HCT116 (cell line): ENCODE results near the gene PLEKHO2. TPM values are rescaled to one million over a fixed set of nuclear protein-coding genes. Genes with fewer than 3 reads are reported as not detected.

Source experiments
- ATAC-seq: fragments of 200-7000 bp; cut with Tn5 transposase; 2 replicates; pipeline ENCODE4 v1.9.1; 2020; ENCODE audit warnings: mild to moderate bottlenecking, moderate library complexity
- BruUV-seq: library from RNA; stranded (reverse); fragments of 400-500 nt; replicated peaks from 2 replicates; lab custom pipeline; 2021; lab: Mats Ljungman, UMichigan
- CTCF ChIA-PET: fragments of 300-600 bp; sonication (Branson Sonifier 250); formaldehyde crosslinking; loops from one replicate; lab custom pipeline; 2021; ENCODE audit warnings: antibody characterized with exemption; lab: Charles Lee
- POLR2A ChIA-PET: fragments of 300-600, 350-600 bp; sonication (Branson Sonifier 250); formaldehyde crosslinking; loops from one replicate; lab custom pipeline; 2021; ENCODE audit warnings: antibody characterized with exemption; lab: Charles Lee
- RAD21 ChIA-PET, 2 experiments: fragments of 300-600 bp; sonication (Branson Sonifier 250); formaldehyde crosslinking; loops; one replicate each; lab custom pipeline; 2023; ENCODE audit warnings: low total read pairs in 2 of 2; ENCODE audit not compliant: uncharacterized antibody in 2 of 2, unreplicated experiment in 2 of 2, low non-redundant PET in 1 of 2; lab: Charles Lee
- DNase-seq: peaks from one replicate; pipeline ENCODE4 v3.0.0-alpha.2; 2010; ENCODE audit warnings: low read depth, low spot score
- H2AFZ ChIP-seq: fragments of 200-600 bp; shearing (Covaris generic), sonication (generic); 2 replicates; pipeline ENCODE4 v1.6.1; 2017; ENCODE audit warnings: low read depth, mixed run types, mixed read lengths, antibody characterized with exemption, low read length; ENCODE audit not compliant: poor library complexity, severe bottlenecking
- H3K27ac ChIP-seq: 2 replicates; pipeline ENCODE4 v1.5.1; 2012; ENCODE audit warnings: low read depth, low read length
- H3K27me3 ChIP-seq: fragments of 200-600 bp; sonication (generic); 2 replicates; pipeline ENCODE4 v1.6.1; 2016; ENCODE audit warnings: mixed run types, low read length, mixed read lengths; ENCODE audit not compliant: insufficient read depth
- H3K36me3 ChIP-seq, 2 experiments: fragments of 200-500 bp in 1 of 2; fragments of 200-600 bp in 1 of 2; sonication (Bioruptor generic) in 1 of 2; sonication (generic) in 1 of 2; 2 replicates each; pipeline versions ENCODE4 v1.5.1 to v1.6.1; 2014 to 2016; ENCODE audit warnings: low read length in 2 of 2, inconsistent platforms in 1 of 2, mixed read lengths in 1 of 2, mixed run types in 1 of 2; ENCODE audit not compliant: insufficient read depth in 2 of 2, control insufficient read depth in 1 of 2
- H3K4me1 ChIP-seq, 2 experiments: fragments of 200-600 bp in 1 of 2; sonication (generic) in 1 of 2; 2 replicates each; pipeline versions ENCODE4 v1.5.1 to v1.6.1; 2012 to 2017; ENCODE audit warnings: low read length in 2 of 2, inconsistent platforms in 1 of 2, mild to moderate bottlenecking in 1 of 2, mixed read lengths in 1 of 2, mixed run types in 1 of 2, moderate library complexity in 1 of 2; ENCODE audit not compliant: insufficient read depth in 2 of 2, control insufficient read depth in 1 of 2
- H3K4me2 ChIP-seq: fragments of 200-600 bp; sonication (generic); 2 replicates; pipeline ENCODE4 v1.6.1; 2017; ENCODE audit warnings: mixed run types, low read length, mixed read lengths
- H3K4me3 ChIP-seq, 2 experiments: fragments of 200-600 bp in 1 of 2; sonication (generic) in 1 of 2; replicated peaks in 1 of 2; 2 replicates each; pipeline ENCODE4 v1.5.1; 2011 to 2016; ENCODE audit warnings: low read length in 2 of 2, control low read depth in 1 of 2, low read depth in 1 of 2, mild to moderate bottlenecking in 1 of 2, mixed read lengths in 1 of 2, mixed run types in 1 of 2
- H3K79me2 ChIP-seq: fragments of 200-600 bp; sonication (generic); 2 replicates; pipeline ENCODE4 v1.6.1; 2017; ENCODE audit warnings: mild to moderate bottlenecking, mixed run types, low read length, moderate library complexity, mixed read lengths; ENCODE audit not compliant: insufficient read depth
- H3K9ac ChIP-seq: fragments of 200-600 bp; sonication (generic); 2 replicates; pipeline ENCODE4 v1.6.1; 2016; ENCODE audit warnings: low read length, mixed read lengths
- H3K9me2 ChIP-seq: fragments of 200-600 bp; sonication (generic), shearing (Covaris generic); 2 replicates; pipeline ENCODE4 v1.6.1; 2017; ENCODE audit warnings: mixed run types, mild to moderate bottlenecking, moderate library complexity; ENCODE audit not compliant: insufficient read depth
- H3K9me3 ChIP-seq, 2 experiments: fragments of 200-500 bp in 1 of 2; fragments of 200-600 bp in 1 of 2; sonication (Bioruptor generic) in 1 of 2; sonication (generic) in 1 of 2; 2 replicates each; pipeline ENCODE4 v1.6.1; 2014 to 2017; ENCODE audit warnings: low read length in 2 of 2, mixed read lengths in 2 of 2, inconsistent platforms in 1 of 2, low read depth in 1 of 2, mild to moderate bottlenecking in 1 of 2, mixed run types in 1 of 2, moderate library complexity in 1 of 2; ENCODE audit not compliant: control insufficient read depth in 1 of 2, insufficient read depth in 1 of 2
- H4K20me1 ChIP-seq: fragments of 200-600 bp; sonication (generic), shearing (Covaris generic); 2 replicates; pipeline ENCODE4 v1.6.1; 2017; ENCODE audit warnings: mixed run types, mild to moderate bottlenecking, moderate library complexity; ENCODE audit not compliant: insufficient read depth
- CBX3 ChIP-seq: IDR thresholded peaks from 2 replicates; pipeline ENCODE4 v1.6.1; 2012; ENCODE audit warnings: low read depth
- EGR1 ChIP-seq: IDR thresholded peaks from 2 replicates; pipeline ENCODE4 v1.6.1; 2012; ENCODE audit warnings: low read depth
- ELF1 ChIP-seq: IDR thresholded peaks from 2 replicates; pipeline ENCODE4 v1.6.1; 2012; ENCODE audit warnings: low read depth, borderline replicate concordance
- EZH2 ChIP-seq: fragments of 200-600 bp; sonication (generic); IDR thresholded peaks from 2 replicates; pipeline ENCODE4 v1.6.1; 2017; ENCODE audit warnings: antibody characterized with exemption, mixed run types
- EZH2phosphoT487 ChIP-seq: fragments of 200-600 bp; IDR thresholded peaks from 2 replicates; pipeline ENCODE4 v1.6.1; 2018; ENCODE audit warnings: antibody characterized with exemption, borderline replicate concordance
- FOSL1 ChIP-seq: IDR thresholded peaks from 2 replicates; pipeline ENCODE4 v1.6.1; 2012; ENCODE audit warnings: low read depth
- JUND ChIP-seq: IDR thresholded peaks from 2 replicates; pipeline ENCODE4 v1.6.1; 2012
- POLR2A ChIP-seq: IDR thresholded peaks from 2 replicates; pipeline ENCODE4 v1.7.0; 2011; ENCODE audit warnings: borderline replicate concordance; ENCODE audit not compliant: insufficient read depth, insufficient read length; ENCODE audit errors: extremely low read depth
- POLR2AphosphoS5 ChIP-seq: IDR thresholded peaks from 2 replicates; pipeline ENCODE4 v1.6.1; 2011; ENCODE audit warnings: mild to moderate bottlenecking, low read depth, low read length, moderate library complexity
- RAD21 ChIP-seq: IDR thresholded peaks from 2 replicates; pipeline ENCODE4 v1.6.1; 2012; ENCODE audit warnings: low read depth, mild to moderate bottlenecking
- SP1 ChIP-seq: IDR thresholded peaks from 2 replicates; pipeline ENCODE4 v1.6.1; 2012; ENCODE audit warnings: low read depth
- SRF ChIP-seq: IDR thresholded peaks from 2 replicates; pipeline ENCODE4 v1.6.1; 2012; ENCODE audit warnings: low read depth
- TCF7L2 ChIP-seq: IDR thresholded peaks from 2 replicates; pipeline ENCODE4 v1.7.0; 2011; ENCODE audit warnings: borderline replicate concordance, inconsistent platforms; ENCODE audit not compliant: insufficient read depth, insufficient read length; ENCODE audit errors: extremely low read depth
- YY1 ChIP-seq: IDR thresholded peaks from 2 replicates; pipeline ENCODE4 v1.6.1; 2011; ENCODE audit warnings: low read length, low read depth, moderate library complexity, mild to moderate bottlenecking; ENCODE audit not compliant: insufficient replicate concordance; ENCODE audit errors: extremely low read depth
- ZFX ChIP-seq: fragments of 450-650 bp; IDR thresholded peaks from 2 replicates; pipeline ENCODE4 v1.6.1; 2017
- ZNF274 ChIP-seq: fragments of 200-500 bp; sonication (Bioruptor generic); IDR thresholded peaks from 2 replicates; pipeline ENCODE4 v1.6.1; 2014; ENCODE audit warnings: mild to moderate bottlenecking, low read depth, low read length, inconsistent platforms
- intact Hi-C: fragments of 100-400 bp; cut with micrococcal nuclease; formaldehyde crosslinking; loops from 2 replicates; pipeline ENCODE4 v1.10.0; 2022
- total RNA-seq: library from RNA; stranded (reverse); gene quantifications from one replicate; pipeline ENCODE4 v1.2.1, GENCODE V29; 2021; ENCODE audit not compliant: unreplicated experiment
- TF ChIP-seq, protein P1 (sequence below): IDR thresholded peaks from 2 replicates; pipeline ENCODE4 v1.6.1; 2011; ENCODE audit warnings: mild to moderate bottlenecking, low read length, moderate library complexity; ENCODE audit not compliant: insufficient replicate concordance; ENCODE audit errors: extremely low read depth
- TF ChIP-seq, protein P2 (sequence below): IDR thresholded peaks from 2 replicates; pipeline ENCODE4 v1.6.1; 2012
- TF ChIP-seq, protein P3 (sequence below): IDR thresholded peaks from 2 replicates; pipeline ENCODE4 v1.6.1; 2012; ENCODE audit warnings: low read depth

Gene PLEKHO2
- total RNA-seq, 1 experiment from 2014 or later: 8.0 TPM

DNA sequence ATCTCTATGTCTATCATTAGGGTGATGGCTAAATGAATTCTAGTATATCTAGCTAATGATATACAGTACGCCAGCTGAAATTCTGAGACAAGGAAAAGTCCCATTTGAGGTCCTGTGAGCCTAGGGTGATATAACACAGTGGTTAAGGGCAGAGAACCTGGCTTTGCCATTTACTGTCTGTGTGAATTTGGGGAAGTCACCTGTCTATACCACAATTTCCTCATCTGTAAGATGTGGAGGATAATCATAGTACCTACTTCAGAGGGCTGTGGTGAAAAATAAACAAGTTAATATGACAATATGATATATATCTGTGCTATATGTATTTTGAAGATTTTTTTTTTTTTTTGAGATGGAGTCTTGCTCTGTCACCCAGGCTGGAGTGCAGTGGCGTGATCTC lies 60.2 kb downstream of the PLEKHO2 start:
- H3K4me2 ChIP-seq: no peak overlapping the region
- intact Hi-C loops: no loop called here

More for the DNA sequence above, 60.2 kb downstream of the PLEKHO2 start:
- peaks cover 0 to 12% of the 10 kb centered on the region in 2 experiments; a peak in 1 of 4 replicates for H3K4me1 ChIP-seq
- ChIA-PET POLR2A (no interaction called here), CTCF (no interaction called here), RAD21 (no interaction called here)
- no peaks in the 10 kb centered on the region for H3K27me3 ChIP-seq
- ATAC-seq (no peak), DNase-seq (no peak)
- BruUV-seq: no TSS peak
- H3K9me2 ChIP-seq: no peaks in the 10 kb centered on the region
- TF ChIP-seq SP1 (no peak), ZFX (no peak), EGR1 (no peak), EZH2 (no peak), POLR2A (no peak), ZNF274 (no peak), CBX3 (no peak), RAD21 (no peak), JUND (no peak), ELF1 (no peak), EZH2phosphoT487 (no peak), FOSL1 (no peak), YY1 (no peak), TCF7L2 (no peak), POLR2AphosphoS5 (no peak), SRF (no peak)
- TF ChIP-seq, protein P1, sequence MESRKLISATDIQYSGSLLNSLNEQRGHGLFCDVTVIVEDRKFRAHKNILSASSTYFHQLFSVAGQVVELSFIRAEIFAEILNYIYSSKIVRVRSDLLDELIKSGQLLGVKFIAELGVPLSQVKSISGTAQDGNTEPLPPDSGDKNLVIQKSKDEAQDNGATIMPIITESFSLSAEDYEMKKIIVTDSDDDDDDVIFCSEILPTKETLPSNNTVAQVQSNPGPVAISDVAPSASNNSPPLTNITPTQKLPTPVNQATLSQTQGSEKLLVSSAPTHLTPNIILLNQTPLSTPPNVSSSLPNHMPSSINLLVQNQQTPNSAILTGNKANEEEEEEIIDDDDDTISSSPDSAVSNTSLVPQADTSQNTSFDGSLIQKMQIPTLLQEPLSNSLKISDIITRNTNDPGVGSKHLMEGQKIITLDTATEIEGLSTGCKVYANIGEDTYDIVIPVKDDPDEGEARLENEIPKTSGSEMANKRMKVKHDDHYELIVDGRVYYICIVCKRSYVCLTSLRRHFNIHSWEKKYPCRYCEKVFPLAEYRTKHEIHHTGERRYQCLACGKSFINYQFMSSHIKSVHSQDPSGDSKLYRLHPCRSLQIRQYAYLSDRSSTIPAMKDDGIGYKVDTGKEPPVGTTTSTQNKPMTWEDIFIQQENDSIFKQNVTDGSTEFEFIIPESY: no peak
- TF ChIP-seq, protein P2, sequence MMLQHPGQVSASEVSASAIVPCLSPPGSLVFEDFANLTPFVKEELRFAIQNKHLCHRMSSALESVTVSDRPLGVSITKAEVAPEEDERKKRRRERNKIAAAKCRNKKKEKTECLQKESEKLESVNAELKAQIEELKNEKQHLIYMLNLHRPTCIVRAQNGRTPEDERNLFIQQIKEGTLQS: no peak
- TF ChIP-seq, protein P3, sequence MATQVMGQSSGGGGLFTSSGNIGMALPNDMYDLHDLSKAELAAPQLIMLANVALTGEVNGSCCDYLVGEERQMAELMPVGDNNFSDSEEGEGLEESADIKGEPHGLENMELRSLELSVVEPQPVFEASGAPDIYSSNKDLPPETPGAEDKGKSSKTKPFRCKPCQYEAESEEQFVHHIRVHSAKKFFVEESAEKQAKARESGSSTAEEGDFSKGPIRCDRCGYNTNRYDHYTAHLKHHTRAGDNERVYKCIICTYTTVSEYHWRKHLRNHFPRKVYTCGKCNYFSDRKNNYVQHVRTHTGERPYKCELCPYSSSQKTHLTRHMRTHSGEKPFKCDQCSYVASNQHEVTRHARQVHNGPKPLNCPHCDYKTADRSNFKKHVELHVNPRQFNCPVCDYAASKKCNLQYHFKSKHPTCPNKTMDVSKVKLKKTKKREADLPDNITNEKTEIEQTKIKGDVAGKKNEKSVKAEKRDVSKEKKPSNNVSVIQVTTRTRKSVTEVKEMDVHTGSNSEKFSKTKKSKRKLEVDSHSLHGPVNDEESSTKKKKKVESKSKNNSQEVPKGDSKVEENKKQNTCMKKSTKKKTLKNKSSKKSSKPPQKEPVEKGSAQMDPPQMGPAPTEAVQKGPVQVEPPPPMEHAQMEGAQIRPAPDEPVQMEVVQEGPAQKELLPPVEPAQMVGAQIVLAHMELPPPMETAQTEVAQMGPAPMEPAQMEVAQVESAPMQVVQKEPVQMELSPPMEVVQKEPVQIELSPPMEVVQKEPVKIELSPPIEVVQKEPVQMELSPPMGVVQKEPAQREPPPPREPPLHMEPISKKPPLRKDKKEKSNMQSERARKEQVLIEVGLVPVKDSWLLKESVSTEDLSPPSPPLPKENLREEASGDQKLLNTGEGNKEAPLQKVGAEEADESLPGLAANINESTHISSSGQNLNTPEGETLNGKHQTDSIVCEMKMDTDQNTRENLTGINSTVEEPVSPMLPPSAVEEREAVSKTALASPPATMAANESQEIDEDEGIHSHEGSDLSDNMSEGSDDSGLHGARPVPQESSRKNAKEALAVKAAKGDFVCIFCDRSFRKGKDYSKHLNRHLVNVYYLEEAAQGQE: no peak
- no peak overlapping the region for H3K27ac ChIP-seq
- peaks cover 0 to 3% of the 10 kb centered on the region in 2 experiments; a peak in 1 of 4 replicates for H3K9me3 ChIP-seq
- no peaks in the 10 kb centered on the region for H3K36me3 ChIP-seq
- H2AFZ ChIP-seq: no peak overlapping the region
- H4K20me1 ChIP-seq: no peaks in the 10 kb centered on the region
- H3K4me3 ChIP-seq: no peak overlapping the region
- H3K9ac ChIP-seq: no peak overlapping the region
- no peaks in the 10 kb centered on the region for H3K79me2 ChIP-seq
